ENCODE results near the gene ADISSP.

- TF ChIP-seq, protein P1, sequence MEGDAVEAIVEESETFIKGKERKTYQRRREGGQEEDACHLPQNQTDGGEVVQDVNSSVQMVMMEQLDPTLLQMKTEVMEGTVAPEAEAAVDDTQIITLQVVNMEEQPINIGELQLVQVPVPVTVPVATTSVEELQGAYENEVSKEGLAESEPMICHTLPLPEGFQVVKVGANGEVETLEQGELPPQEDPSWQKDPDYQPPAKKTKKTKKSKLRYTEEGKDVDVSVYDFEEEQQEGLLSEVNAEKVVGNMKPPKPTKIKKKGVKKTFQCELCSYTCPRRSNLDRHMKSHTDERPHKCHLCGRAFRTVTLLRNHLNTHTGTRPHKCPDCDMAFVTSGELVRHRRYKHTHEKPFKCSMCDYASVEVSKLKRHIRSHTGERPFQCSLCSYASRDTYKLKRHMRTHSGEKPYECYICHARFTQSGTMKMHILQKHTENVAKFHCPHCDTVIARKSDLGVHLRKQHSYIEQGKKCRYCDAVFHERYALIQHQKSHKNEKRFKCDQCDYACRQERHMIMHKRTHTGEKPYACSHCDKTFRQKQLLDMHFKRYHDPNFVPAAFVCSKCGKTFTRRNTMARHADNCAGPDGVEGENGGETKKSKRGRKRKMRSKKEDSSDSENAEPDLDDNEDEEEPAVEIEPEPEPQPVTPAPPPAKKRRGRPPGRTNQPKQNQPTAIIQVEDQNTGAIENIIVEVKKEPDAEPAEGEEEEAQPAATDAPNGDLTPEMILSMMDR (IDR thresholded peaks at IDR 0.05) = no peak
- TF ChIP-seq POLR2A (IDR thresholded peaks at IDR 0.05) = no peak
- TF ChIP-seq EP300 (IDR thresholded peaks at IDR 0.05) = no peak
Measured at GRCh38 chr20:3801846-3802245, 34.3 kb upstream of the ADISSP start.

Measured in tibial nerve (tissue), 4 donors.